Measurements from ENCODE around the gene PI4KA.
"Not testable (repeated sequence)": the region's sequence is repeated elsewhere in the genome, so short reads cannot be mapped to it uniquely, and the experiment has no call there.

Gene PI4KA

GRCh38 chr22:20695205-20695604, 163.4 kb downstream of the PI4KA start:
- not testable (repeated sequence) for DNase-seq (ENCODE audit: low spot score)

- not testable (repeated sequence) for DNase-seq (ENCODE audit: low spot score)
Observed at GRCh38 chr22:20694256-20694655, 164.4 kb downstream of the PI4KA start.

- DNase-seq (ENCODE audit: low spot score): not testable (repeated sequence)
Observed at GRCh38 chr22:20692926-20693325, 165.7 kb downstream of the PI4KA start.

DNA sequence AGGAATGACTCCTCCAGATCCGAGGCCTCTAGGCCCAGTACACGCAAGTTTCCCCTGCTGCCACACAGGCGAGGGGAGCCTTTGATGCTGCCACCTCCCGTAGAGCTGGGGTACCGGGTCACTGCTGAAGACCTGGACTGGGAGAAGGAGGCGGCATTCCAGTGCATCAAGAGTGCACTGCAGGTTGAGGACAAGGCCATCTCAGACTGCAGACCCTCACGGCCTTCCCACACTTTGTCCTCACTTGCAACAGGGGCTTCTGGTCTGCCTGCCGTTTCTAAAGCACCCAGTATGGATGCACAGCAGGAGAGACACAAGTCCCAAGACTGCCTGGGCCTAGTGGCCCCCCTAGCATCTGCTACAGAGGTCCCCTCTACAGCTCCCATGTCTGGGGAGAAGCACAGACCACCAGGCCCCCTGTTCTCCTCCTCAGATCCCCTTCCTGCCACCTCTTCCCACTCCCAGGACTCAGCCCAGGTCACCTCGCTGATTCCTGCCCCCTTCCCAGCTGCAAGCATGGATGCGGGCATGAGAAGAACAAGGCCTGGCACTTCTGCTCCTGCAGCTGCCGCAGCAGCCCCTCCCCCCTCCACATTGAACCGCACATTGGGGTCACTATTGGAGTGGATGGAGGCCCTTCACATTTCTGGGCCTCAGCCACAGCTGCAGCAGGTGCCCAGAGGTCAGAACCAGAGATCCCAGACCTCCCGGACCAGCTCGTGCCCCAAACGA, 167.9 kb downstream of the PI4KA start:
- not testable (repeated sequence) for DNase-seq (ENCODE audit: low spot score)

- not testable (repeated sequence) for DNase-seq (ENCODE audit: low spot score)
Observed at GRCh38 chr22:20687356-20688172, 171.0 kb downstream of the PI4KA start.

GRCh38 chr22:20685764-20686163, 172.8 kb downstream of the PI4KA start:
- not testable (repeated sequence) for DNase-seq (ENCODE audit: low spot score)

DNA sequence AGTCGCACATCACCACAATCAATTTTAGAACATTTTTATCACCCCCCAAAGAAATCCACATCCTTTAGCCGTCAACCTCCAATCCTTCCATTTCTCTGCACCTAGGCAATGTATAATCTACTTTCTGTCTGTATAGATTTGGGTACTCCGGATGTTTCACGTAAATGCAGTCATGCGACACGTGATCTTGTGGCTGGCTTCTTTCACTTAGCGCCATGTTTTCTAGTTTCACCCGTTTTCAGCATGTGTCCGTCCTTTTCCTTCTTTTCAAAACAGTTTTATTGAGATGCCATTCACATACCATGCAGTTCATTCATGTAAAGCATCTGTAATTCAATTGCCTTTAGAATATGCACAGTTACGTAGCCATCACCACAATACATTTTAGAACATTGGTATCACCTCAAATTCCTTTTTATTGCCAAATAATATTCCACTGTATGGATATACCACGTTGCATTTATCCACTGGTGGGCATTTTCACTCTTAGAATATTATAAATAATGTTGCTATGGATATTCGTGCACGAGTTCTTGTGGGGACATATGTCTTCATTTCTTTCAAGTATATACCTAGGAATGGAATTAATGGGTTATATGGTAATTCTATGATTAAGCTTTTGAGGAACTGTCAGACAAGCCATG, 179.7 kb downstream of the PI4KA start:
- not testable (repeated sequence) for DNase-seq (ENCODE audit: low spot score)

- no peak for DNase-seq (ENCODE audit: low spot score)
Observed at GRCh38 chr22:20677684-20678242, 180.8 kb downstream of the PI4KA start.

GRCh38 chr22:20675613-20676012, 183.0 kb downstream of the PI4KA start:
- not testable (repeated sequence) for DNase-seq (ENCODE audit: low spot score)

DNA sequence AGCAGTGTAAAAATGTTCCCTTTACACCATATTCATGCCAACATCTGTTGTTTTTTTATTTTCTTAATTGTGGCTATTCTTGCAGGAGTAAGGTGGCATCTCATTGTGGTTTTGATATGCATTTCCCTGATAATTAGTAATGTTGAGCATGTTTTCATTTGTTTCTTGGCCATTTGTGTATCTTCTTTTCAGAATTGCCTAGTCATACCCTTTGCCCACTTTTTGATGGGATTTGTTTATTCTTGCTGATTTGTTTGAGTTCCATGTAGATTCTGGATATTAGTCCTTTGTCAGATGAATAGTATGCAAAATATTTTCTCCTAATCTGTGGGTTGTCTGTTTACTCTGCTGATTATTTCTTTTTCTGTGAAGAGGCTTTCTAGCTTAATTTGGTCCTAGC, 183.6 kb downstream of the PI4KA start:
- no peak for DNase-seq (ENCODE audit: low spot score)

DNA sequence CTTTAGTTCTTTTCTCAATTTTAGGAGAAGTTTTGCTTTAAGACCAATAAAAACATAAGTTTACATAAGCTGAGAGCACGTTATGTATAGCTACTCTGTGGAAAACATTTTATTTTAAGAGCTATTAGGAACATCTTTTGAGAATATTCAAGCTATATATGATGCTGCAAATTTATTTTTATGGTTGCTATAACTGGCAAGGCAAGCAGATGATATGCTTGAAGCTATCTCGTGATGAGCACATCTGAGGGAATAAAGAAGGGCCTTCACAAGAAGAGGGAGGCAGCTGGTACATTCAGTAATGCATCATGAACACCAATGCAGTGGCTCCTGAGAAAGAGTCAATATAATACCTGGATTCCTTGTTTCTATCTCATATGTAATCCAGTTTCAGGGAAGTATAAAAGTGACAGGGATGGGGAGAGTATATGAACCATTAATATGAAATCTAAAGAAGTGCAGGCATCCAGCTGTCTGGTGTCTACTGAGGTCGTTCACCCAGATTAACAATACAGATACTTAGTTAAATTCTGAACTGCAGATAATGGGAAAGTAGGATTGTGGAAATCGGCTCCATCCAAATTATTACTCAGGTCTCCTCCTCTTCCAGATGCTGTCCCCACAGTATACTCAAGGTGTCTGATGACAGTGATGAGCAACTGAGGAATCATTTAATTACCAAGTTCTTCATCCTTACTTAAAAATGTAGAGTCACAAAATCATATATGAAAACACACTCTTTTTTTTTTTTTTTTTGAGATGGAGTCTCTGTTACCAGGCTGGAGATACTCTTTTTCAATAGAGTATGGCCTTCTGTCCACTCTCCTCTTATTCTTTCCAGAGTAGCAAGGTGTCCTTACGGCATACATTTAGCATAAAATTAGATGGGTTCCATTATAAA, 185.1 kb downstream of the PI4KA start:
- DNase-seq (ENCODE audit: low spot score): no peak

- no peak for DNase-seq (ENCODE audit: low spot score)
Observed at GRCh38 chr22:20672732-20673131, 185.9 kb downstream of the PI4KA start.

GRCh38 chr22:20672082-20672424, 186.6 kb downstream of the PI4KA start:
- no peak for DNase-seq (ENCODE audit: low spot score)

DNA sequence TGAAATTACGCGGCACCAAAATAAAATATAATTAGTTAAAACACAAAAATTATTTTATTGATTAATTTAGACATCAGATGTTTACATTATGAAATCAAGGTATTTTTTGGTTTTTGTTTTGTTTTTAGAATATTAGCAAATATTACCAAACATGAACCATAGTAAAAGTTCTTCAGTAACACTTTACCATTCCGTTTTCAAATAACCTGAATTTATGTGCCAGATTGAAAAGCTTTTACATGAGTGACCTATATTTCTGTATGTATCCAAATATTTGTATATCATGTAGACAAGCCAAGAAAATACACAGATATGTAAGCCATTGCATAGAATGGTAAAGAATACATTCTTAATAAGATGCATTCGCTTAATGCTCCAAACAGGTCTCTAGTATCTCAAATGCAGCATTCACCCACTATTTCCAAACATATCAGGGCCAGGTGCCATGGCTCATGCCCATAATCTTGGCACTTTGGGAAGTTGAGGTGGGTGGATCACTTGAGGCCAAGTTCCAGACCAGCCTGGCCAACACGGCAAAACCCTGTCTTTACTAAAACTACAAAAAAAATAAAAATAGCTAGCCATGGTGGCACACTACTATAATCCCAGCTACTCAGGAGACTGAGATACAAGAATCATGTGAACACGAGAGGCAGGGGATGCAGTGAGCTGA, 187.1 kb downstream of the PI4KA start:
- no peak for DNase-seq (ENCODE audit: low spot score)

DNA sequence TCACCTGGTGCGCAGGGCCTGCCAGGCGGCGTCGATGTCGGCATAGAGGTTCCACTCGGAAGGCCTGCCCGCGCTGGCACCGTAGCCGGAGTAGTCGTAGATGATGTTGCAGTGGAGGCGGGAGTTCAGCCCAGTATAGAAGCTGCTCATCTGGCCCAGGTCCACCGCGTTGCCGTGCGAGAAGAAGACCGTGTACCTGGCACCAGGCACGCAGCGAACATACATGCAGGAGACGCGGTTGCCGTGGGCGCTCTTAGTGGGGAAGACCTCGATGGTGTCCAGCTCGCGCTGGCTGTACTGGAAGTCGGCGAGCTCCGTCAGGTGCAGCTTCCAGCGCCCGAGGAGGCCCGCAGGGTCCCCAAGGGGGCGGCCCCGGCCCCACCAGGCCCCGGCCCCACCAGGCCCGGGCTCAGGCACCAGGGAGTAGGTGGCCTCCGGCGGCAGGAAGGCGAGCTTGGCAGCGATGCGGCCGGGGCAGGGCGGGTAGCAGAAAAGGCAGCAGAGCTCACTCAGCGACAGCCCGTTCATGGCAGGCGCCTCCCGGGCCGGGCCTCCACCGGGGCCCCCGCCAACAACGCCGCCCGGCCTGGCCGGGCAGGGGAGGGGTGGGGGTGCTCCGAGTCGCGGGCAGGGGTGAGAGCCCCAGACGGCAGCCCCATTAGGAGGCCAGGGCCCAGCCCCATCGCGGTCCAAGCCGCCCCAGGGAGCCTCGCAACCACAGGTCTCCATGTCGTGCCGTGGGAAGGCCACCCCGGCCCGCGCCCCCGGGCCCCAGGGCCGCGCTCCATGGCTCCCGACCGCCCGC, 188.0 kb downstream of the PI4KA start:
- DNase-seq (ENCODE audit: low spot score): not testable (repeated sequence)

- DNase-seq (ENCODE audit: low spot score): not testable (repeated sequence)
Observed at GRCh38 chr22:20669884-20670283, 188.7 kb downstream of the PI4KA start.

- DNase-seq (ENCODE audit: low spot score): not testable (repeated sequence)
Observed at GRCh38 chr22:20669471-20669870, 189.1 kb downstream of the PI4KA start.

- not testable (repeated sequence) for DNase-seq (ENCODE audit: low spot score)
Observed at GRCh38 chr22:20668769-20669168, 189.8 kb downstream of the PI4KA start.

DNA sequence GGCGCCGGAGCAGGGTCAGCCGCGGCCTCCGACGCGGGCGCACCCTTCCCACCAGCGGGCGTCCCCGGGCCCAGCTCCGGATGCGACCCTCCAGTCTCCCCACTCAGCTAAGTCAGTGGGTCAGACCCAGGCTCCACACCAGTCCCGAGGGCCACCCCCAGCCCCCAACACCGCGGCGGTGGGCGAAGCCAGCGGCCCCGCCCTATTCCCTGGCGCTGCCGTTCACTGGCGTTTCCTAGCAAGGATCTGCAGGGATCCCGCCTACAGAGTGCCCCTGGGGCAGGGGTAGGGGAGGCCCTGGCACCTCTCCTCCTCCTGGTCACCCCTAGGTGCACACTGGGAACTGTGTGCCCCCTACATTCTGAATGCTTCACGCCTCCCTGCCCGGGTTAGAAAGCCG, 190.4 kb downstream of the PI4KA start:
- DNase-seq (ENCODE audit: low spot score): not testable (repeated sequence)

DNA sequence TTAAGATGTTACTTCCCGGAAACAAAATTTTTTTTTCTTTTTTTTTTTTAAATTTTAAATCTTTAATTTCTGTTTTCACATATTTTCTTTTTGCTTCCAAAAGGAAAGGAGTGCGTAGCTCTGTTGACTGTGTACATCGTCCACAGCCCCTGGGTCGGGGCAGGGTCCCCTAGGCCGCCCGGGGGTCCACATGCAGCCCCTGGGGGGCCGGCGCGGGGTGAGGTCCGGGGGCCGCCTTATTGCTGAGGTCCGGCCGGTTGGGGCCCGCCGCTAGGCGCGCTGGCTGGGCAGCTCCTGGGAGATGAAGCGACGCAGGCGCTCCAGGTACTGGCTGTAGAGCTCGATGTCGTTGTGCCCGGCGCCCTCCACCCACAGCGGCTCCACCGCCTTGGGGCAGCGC, 191.1 kb downstream of the PI4KA start:
- DNase-seq (ENCODE audit: low spot score): not testable (repeated sequence)

All from kidney tubule cell (primary cell).